ENCODE measurements around the gene CD248.
A peak's percentile ranks its signal among the peaks of the same experiment; 100 is the strongest.

The CD248 gene

DNA sequence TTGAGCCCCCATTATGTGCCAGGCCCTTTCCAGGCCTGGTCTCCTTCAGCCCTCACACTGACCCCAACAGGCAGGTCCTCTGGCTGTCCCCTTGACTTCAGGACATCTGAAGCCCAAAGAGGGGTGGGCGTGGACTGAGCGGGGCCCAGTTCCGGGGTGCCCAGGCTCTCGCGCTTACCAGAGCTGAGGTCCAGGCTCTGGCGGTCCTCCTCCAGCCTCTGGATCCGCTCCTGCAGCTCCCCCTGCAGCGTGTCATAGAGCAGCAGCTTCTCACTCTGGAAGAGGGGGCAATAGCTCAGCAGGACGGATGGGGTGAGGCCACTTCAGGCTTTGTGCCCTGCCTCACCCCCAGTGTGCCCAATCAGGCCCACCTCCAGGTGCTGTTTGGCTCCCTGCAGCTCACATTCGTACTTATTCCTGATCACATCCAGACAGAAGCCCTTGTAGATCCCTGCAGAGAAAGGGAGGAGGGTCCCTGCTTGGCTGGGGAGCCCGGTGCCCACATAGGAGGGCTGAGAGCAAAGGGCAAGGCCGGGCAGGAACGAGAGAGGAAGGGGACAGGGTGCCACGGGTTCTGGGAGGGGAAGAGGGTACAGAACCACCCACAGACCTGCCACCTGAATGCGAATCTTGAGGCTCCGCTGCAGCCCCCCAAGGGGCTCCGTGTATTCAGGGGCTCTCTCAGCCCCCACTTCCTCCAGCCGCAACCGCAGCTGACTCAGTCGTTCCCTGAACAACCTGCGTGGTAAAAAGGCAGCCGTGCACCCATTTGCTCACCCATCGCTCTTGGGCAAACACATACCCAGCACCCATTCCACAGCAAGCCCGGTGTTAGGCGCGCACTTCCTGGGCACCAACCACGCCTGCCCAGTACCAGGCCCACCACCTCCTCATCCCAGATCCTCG is 24.0 kb upstream of the CD248 start:
- no peak for DNase-seq

DNA sequence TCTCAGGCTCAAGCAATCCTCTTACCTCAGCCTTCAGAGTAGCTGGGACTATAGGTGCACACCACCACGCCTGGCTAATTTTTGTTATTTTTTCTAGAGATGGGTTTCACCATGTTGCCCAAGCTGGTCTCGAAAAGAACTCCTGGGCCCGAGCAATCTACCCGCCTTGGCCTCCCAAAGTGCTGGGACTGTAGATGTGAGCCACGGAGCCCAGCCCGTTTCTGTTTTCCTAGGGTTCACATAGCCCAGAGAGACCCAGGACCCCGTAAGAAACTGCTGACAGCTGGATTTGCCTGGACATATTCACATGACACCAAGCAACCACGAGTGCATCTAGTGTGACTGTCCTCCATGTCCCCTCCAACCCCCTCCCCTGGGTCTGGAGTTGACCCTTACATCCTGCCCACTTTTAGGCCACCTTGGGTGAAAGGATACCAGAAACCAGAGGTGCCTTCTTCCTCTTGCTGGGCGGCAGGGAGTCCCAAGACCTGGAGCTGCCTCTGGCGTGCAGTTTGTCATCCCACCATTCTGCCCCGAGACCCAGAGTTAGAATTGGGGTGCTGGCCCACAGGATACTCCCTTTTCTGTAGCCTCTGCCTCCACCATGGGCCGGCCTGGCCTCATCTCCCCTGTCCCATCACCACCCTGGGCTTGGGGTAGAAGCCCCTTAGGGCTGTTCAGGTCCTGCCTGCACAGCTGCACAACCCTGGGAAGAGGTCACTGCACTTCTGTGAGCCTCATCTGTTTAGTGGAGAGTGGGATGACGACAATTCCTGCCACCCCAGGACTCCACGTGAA is 23.0 kb upstream of the CD248 start:
- no peak for DNase-seq

DNA sequence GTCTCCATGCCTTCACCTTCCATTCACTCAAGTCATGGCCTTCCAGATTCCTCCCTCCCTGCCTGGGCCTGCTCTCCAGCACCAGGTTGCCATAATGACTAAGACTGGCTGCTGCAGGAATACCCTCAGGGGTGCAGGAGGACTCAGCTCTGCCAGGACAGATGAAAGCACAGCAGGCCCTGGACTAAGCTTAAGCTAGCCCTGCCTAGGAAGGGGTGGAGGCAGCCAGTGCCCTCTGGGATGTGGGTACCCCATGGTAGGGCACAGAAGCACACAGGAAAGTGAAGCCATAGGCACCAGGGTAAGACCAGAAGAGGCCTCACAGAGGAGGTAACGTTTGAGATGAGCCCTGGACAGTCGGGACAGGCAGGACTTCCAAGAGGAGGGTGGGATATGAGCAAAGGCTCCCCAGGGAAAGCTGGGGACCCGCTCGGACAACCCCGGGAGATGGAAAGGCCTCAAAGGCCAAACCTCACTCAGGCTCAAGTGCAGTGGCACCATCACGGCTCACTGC is 22.4 kb upstream of the CD248 start:
- no peak for DNase-seq

DNA sequence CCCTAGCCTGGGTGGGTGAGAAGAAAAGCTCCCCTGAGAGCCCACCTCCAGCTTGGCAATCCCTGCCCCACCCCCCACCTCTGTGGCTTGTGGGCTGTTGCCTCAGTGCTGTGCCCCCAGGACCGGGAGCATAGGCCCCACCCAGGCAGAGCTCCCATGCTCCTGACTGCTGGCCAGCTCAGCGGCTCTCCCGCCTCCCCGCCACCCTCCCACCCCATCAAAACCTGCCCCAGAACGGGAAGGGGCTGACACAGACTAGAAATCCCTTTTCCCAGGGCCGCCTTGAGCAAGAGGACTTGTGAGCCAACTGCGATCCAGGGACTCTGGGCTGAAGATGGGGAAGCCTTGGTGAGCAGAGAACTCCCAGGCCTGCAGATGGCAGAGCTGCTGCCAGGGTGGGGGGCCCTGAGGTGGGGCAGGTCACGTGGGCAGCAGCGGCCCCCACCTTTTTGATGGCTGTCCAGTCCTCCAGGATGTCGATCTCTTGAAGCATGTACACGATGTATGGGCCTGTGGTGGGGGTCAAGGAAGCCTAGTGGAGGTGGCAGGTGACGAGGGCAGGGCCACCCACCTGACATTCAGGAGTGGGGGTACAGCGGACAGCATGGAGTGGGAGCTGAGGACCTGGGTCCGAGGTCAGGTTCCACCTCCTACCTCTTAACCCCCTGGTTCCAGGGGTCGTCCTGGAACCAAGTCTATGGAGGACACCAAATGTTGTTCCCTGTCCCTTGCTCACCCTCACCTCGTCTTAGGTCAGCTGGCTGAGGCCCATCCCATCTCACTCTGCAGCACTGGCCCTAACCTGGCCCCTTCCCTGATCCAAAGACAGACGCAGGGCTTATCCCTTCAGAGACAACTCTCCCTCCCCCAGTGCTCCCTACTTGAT is 21.7 kb upstream of the CD248 start:
- DNase-seq, result no peak

DNA sequence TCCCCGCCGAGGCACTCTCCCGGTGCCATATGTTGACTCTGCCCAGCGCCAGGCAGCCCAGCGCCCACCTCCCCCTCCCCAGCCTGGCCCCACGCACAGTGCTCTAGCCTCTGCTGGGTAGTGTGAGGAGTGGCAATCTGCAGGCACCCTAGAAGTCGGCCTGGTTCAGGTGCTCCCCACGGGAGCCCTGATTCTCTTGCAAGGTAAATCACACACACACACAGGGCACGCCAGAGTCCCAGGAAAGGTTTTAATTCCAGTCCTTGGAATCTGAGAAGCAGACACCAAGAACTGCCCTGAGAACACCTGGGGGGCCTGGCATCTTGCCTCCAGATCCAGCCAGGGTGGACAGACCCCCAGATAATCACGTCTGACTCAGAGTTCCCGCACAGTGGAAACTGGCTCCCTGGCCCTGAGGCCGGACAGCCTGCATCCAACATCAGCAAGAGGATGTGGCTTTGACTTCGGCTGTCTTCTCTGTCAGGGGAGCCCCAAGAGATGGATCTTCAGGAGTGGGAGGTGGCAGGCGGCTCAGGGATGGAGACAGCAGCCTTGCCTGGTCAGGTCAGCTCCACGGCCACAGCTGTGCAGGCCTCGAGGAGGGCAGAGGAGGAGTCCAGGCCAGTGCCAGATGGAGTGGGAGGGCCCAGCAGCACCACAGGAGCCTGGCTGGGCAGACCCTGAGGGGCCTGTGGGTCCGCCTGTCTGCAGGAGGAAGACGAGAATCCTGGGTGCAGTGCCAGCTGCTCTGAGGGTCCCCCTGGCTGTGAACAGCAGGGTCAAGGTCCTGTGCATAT is 20.5 kb upstream of the CD248 start:
- DNase-seq, result peak; percentile 31

DNA sequence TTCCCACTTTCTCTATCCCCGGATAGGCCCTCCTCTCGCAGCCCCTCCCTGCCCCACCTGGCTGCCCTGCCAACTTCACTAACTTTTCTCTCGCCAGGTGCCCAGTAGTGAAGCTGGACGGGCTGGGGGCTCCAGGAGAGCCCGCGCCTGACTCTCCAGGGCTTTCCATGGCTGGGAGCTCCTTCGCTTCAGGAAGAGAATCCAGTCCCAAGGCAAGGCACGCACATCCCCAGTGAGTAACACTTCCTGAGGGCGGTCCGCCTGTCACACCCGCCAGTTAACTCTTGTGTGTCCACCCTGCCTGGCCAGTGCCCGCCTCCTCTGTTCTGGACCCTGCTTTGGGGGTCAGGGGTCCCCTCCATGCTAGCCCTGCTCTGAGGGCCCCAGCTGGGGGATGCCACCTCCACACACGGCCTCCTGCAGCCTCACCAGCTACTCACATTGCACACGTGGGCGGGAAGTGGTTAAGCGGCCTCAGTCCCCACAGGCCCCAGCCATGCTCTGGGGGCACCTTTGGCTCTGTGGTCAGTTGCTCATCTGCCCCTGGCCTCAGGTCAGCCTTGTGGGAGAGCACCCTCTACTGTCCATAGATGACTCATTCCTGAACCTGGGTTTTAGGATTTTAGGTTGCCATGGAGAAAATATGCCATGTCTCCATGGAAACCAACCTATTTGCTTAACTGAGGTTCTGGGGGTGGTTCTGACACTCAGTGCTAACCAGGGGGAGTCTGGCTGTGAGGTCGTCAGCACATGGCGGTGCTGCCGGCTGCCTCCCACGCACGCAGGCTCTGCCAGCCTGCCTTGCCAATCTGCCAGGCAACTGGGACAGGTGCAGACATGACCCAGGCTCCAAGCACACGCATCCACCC is 19.6 kb upstream of the CD248 start, which contains the start of gene RIN1:
RIN1 (minus strand) TSS at position 201 of the 869 bp plus-strand sequence; CDS start at position 169, 32 bp downstream.
- peak; percentile 19 for DNase-seq

DNA sequence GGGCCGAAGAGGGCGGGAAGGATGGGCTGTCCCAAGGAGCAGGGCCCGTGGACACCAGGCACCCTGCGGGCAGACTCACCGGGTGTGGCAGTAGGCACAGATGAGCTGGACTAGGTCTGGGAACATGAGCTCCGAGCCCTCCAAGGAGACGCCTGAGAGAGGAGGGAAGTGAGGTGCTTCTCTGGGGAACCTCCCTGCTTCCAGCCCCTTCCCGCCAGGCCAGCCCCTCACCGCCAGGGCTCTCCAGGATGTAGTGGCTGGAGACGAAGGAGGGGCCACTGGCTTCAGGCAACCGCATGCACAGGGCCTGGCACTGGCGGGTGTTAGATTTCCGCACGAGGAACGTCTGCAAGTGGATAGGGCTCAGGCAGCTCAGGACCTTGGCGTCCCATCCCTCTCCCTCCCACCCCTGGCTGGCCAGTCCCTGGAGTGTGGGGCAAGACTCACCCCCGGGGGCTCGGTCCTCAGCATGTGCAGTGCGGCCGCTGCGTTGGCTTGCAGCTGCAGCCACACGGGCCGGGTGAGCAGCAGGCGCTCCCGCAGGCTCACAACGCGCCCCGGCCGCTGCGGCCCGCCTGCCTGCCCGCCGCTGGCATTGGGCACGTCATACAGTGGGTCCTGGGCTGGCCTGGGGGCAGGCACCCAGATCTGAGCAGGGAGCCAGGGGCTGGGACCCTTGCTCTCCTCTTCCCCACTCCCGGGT is 18.8 kb upstream of the CD248 start:
- DNase-seq, result no peak

DNA sequence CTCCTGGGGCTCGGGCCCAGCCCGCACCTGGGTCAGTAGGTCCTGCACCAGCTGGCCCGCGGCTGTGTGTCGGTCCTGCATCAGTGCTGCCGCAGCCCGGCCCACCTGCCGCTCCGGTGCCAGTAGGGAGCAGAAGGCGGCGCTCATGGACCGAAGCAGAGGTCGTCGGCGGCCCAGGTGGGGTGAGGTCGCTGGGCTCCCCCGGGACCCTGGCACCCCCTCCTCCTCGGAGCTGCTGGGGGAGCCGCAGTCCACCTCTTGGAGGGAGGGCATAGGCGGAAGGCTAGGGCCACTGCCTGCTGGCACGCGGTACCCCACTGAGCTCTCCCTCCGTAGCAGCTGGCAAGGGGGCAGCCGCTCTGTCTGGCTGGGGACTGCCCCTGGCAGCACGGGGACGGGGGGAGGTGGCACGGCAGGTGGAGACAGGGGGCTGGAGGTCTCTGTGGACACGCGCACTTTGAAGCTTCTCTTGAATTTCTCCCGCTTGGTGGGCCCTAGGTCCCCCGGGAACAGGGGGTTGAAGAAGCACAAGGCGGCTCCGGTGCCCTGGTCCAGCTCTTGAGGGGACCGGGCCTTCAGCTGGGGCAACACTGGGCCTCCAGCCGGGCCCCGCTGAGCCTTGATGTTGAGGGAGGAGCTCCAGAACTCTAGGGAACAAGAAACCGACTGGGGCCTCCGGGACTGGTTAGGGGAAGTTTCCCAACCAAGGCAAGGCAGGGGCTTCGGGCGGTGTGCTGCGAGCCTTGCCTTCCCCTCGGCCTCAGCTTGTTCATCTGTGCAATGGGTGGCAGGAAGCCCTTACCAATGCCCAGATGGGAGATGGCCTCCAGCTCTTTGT is 18.0 kb upstream of the CD248 start:
- no peak for DNase-seq

DNA sequence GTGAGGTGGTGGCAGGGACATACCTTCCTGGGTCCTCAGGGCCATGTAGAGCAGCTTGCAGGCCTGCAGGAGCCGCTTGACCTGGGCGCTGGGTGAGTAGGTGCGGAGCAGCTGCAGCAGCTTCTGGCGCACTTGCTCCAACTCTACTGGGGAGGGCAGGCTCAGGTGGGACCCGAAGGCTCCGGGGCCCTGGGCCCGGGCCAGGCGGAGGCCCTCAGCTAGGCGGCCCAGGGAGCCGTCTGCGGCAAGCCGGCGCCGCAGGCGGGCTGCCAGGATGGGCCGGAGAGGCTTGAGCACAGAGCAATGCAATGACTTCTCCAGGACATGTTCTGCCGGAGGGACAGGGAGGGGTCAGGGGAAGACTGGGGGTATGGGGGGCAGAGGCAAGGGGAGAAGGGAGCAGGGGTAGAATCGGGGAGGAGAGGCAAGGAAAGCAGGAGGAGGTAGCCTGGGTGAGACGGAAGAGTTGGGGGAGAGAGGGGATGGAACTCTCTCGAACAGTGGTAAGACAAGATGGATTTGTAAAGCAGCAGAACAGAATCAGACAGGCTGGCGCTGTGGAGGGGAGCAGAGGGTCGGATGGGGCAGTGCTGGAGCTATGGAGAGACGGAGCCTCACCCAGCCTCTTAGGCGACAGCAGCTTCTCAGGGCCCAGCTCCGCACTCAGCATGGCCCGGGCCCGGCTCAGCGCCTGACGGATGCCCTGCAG is 17.2 kb upstream of the CD248 start:
- DNase-seq, result no peak

DNA sequence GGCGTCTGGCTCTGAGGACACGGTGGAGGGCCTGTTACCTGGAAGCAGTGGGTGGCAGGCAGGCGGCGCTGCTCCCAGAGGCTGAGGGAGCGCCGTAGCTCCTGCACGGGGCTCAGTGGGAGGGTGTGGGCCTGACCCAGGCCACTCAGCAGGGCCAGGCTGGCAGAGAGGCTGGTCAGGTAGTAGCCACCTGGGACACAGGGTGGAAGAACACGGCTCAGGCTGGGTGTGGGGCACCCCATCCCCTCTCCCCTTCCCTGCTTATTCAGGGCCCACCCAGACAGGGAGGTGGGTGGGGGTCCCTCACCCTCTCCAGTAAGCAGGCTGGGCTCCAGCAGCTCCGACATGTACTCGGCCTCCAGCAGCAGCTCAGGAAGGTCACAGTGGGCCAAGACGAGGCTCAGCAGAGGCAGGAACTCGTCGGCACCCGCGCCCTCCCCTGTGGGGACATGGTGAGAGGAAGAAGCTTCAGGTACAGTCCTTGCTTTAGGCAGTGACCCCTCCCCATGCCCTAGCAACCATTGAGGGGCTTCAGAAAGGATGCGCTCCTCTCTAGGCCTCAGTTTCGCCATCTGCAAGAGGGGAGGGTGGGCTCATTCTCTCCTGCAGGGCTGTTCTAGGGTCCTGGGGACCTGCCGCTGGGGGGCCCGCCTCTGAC is 16.5 kb upstream of the CD248 start:
- no peak for DNase-seq

DNA sequence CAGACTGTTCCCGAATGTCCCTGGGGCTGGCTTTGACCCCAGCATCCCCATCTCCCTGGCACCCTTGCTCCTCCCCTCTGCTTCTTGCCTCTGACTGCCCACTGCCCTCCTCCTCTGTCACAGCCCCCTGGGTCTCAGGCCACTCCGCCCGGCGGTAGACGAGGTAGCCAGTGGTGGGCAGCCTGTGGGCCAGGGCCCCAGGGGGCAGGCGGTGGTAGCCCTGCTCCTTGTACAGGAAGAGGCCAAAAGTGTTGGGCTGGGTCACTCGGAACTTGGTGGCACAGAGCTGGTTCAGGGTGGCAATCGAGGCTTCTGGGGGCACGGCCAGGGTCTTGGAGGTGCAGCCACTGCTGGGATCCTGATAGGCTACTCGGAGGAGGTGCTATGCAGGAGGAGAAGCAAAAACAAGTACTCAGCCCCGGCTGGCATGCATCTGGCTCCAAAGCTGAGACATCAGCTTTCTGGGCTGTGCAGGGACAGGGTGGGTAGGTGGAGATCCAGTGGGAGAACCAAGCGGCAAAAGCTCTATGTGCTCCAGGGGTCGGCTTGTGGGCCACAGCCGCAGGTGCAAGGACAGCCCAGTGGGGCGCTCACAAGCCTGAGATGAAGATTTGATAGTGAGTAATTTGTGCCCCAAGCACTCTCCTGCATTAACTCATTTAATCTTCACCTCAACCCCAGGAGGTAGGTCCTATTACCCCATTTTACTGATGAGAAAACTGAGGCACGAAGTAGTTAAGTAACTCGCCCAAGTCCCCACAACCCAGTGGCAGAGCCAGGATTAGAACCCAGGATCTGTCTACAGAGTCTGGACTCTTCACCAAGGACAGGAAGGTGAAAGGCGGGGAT is 15.8 kb upstream of the CD248 start:
- no peak for DNase-seq

DNA sequence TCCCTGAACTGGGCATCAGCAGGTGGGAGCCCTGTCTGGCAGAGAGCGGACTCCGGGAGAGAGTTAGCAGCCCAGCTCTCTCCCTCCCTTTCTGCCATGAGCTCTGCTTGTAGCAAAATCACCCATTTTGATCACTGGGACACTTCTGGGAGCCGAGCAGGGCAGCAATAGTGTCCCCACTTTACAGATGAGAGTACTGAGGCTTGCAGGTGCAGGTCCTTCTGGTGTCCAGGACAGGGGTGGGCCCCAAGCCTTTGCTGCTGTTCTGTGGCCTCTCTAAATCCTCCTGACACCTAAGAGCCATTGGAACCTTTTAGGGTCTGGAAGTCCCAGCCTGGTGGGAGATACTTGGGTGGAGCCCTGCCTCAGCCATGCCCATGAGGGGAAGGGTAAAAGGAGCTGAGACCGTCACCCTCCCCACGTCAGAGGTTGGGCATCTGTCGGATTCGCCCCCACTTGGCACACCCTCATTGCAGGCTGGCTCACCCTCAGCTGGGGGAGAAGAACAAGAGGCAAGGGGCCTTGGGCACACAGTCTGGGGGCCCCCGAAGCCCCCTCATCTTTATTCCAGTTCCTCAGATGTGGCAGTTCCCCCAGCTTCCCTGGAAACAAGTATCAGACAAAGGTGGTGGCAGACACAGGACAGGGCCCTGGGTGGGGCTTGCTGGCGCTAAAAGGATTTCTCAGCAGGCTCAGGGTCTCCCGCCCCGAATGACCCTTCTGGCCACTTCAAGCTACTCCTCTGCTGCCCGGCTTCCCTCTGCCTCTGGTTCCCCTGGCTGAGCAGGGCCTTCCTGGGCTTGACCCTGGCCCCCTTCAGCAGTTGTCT is 14.9 kb upstream of the CD248 start:
- no peak for DNase-seq

DNA sequence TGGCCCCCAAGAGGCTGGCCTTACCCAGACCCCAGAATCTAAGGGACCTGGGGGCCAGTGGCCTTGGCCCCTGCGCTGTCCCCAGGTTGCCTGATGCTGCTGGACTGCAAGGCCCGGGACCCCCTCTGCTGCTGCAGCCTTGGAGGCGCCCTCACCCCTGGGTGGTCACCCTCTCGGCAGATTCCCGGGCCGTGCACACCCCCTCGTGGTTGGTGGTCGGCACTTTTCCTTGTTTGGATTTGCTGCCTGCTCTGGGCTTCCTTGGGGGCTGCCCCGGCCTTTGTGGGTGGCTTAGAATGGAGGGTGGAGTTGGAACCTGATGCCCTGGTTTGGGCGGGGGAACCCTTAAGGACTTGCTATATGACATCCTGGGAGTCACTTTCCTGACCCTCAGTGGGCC is 14.1 kb upstream of the CD248 start:
- DNase-seq, result no peak

DNA sequence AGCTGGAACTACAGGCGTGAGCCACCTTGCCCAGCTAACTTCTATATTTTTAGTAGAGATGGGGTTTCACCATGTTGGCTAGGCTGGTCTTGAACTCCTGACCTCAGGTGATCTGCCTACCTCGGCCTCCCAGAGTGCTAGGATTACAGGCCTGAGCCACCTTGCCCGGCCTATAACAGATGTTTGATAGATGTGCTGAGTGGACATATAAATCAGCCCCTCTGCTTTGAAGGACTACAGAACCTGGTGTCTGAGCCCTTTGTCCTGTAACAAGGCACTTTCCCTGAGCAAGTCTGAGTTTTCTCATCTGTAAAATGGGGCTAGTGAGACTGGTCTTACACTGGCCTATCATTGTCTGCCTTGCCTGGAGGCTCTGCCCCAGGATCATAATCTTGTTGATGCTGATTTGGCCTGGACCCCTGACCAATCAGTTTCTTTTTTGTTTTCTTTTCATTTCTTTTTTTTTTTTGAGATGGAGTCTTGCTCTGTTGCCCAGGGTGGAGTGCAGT is 12.4 kb upstream of the CD248 start:
- DNase-seq, result no peak

DNA sequence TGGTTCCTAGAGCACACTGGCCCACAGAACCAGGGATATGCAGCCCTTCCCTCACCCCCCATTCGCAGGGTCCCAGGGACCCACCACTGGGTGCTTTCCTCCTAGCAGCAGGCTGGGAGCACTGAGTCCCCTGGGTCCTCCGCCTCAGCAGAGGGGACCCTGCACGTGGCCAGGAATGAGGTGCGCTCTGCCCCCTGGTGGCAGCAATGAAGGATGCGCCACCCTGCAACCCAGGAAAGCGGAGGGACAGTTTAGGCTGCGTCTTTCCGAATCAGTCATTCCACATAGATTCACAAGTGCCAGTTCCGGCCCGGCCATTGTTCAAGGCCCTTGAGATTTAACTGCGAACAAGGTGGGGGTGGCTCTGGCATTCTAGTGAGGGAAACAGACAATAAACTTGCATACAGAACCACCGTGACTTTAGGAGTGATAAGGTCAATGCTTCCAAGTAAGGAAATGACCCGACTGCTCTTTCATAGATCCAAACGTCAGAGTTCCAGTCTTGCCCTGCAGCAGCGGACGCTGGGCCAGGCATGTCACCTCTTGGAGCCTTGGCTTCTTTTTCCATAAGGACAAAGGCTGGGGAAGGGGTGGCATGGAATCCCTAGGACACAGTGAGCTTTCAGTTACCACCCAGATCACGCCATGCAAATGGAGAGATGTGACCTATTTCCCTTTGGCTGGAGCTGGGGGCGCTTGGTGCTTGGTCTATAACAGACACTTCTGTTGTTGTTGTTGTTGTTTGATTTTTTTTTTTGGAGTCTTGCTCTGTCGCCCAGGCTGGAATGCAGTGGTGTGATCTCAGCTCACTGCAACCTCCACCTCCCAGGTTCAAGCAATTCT is 11.7 kb upstream of the CD248 start:
- peak; percentile 85 for DNase-seq

Data from NCI-H82 (cell line).